Measurements from ENCODE around the gene PAQR9.

PAQR9 gene

DNA sequence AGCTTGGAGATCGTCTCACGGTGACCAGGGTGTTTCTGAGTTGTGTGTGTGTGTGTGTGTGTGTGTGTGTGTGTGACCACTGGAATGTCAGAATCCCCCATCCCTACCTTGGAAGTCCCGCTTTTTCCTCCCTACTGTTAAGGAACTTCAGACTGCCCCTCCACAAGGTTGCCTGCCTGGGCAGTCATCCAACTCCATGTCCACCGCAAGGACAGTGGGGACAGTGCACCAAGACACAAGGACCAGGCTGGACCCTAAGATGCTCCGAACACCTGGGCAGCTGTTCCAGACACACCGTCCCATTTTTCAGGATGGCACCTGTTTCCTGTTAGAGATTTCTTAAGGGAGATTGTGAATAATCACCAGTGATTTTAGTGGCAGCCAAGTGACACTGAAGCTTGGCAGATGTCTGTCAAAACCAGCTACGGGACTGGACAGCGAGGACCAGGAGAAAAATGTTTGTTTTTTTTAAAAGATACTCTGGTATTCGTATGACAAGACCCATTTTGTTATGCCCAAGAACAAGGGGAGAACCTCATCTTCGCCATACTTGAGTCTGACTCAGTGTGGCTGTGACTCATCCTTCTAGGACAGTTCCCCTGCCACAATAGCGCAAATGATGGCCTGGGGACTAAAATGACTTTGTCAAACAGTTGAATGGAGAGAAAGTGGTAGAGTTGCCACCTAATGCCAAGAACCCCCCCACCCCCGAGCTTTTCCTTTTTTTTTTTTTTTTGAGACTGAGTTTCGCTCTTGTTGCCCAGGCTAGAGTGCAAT, 15.5 kb downstream of the PAQR9 start:
- no peak for DNase-seq

DNA sequence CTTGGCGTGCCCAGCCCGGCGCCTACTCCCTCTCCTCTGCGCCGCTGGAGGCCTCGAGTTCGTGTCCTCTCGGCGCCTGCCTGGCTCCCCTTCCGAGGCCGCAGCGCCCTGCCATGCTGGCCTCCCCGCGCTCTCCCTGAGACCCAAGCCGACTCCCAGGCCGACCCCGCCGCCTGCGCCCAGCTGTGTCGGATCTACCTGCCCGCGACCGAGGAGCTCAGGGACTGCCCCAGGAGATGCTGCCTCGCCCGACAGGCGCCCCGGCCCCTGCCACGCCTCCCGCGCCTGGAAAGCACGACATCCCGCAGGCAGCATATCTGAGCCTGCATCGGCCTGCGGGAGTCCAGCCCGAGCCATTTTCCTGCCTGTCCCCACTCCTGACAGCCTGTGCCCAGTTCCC, 16.1 kb downstream of the PAQR9 start:
- DNase-seq, result no peak

DNA sequence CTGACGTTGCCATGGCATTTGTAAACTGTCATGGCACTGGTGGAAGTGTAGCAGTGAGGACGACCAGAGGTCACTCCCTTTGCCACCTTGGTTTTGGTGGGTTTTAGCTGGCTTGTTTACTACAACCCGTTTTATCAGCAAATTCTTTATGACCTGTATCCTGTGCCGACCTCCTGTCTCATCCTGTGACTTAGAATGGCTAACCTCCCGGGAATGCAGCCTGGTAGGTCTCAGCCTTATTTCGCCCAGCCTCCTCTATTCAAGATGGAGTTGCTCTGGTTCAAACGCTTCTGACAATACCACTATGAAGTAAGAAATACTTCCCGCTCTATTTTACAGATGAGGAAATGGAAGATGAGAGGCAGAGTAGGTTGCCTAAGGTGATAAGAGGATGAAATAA, 16.6 kb downstream of the PAQR9 start:
- no peak for DNase-seq

DNA sequence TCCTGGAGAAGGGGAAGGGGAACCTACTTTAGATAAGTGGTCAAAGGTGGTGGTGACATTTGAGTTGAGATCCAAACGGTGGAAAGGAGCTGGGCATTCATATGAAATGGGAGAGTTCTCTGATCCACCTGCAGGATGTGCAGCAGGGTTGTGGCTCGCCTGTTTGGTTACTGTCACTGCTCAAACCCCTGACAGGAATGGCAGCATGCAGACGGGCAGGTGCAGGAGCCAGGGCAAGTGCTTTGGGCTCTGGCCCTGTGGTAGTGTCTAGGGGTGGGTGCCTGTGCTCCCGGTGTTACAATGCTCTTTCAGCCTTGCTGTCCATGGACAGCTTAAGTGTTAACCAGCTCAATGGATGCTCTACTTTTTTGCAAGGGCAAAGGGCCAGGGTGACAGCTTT, 18.5 kb downstream of the PAQR9 start:
- no peak for DNase-seq

DNA sequence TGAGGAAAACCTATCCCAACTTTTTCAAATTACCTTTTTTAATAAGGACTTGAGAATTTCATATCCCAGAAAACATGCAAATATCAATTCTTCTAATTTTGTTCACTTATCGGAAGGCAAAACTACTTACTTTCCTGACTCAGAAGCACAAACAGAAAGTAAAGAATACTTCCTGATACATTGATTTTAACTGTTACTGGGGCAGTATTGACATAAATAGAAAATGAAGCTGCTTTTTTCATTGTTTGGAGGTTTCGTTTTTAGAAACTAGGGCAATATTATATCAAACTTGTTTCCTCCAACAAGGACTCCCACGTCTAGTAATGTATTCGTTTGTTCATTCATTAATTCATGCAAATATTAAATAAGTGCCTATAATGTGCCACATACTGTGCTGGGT, 19.1 kb downstream of the PAQR9 start:
- no peak for DNase-seq

DNA sequence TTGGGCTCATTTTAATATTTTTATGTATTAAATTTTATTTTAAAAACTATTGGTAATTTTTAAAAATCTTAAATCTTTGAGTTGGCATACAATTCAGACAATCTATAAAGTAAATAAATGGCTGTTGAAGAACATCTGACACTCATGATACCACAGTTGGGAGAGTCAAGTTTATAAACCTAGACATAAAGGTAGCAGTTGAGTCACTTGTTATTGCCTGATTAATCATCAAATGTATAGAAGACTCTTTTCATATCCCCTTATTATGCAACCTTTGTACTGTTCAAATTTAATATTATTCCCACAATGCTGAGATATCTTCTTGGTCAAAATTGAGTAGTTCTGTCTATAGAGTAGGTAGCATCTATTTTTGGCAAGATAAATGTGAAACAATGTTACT, 19.6 kb downstream of the PAQR9 start:
- no peak for DNase-seq

DNA sequence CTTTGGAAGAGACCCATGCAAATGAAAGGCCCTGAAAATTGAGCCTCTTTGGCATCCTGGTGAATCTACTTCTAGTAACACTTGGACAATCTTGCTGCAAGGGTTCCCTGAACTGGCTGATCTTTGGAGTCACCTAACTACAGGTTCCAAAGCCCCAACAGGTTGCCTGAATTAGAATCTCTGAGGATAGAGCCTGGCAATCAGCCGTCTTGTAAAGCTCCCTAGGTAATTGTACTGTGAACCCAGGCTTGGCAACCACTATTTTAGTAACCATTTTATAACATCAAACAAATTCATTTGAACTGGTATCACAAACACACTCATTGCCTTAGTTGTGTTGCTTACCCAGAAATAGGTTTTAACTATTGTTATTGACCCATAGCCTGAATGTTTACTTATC, 20.1 kb downstream of the PAQR9 start:
- no peak for DNase-seq

DNA sequence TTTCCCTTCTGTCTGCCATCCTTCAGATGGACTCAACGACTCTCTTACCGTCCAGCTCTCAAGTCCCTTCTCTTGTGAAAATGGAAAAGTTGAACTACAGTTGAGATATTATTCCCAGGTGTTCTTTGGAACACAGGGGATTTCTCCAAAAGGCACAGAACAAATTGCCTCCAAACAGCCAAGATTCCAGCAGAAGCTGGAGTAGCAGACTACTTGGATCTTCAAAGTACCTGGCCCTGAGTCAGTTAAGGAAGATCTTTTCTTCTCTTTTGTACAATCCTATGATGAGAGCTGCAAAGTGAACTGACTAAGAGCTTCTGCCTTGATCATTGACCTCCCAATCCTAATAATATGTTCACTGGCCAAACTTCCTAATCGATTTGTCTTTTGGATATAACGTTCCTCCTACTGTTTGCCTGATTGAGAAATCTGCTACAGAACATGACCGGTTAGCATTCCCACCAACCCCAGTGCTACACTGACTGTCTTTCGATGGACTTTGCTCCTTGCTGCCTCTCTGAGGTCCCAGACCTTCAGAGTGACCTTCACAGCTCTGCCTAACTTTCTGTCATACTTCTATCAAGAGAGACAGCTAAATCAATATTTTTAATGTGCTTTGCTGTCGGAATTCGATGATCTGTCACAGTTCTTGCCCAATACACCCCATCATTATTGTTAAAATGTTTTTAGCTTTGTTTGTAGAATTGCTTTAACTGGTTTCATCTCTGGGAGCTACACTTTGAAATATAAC, 21.9 kb downstream of the PAQR9 start:
- DNase-seq, result no peak

DNA sequence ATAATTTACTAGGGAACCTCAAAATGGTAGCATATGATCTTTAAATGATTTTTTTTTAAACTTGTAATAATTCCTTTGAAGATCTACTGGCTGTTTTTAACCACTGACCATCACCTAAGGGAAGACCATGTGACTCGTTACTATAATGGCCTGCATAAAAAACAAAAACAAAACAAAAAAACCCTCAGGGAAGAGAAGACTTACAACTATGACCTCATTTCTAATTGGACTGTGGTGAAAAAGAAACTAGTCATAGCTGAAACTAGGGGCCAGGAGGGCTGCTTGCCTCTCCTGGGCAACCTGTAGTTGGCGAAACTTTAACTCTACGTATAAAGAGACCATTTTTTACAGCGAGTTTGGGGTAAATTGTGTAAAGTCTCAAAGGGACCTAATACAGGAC, 23.0 kb downstream of the PAQR9 start:
- no peak for DNase-seq

DNA sequence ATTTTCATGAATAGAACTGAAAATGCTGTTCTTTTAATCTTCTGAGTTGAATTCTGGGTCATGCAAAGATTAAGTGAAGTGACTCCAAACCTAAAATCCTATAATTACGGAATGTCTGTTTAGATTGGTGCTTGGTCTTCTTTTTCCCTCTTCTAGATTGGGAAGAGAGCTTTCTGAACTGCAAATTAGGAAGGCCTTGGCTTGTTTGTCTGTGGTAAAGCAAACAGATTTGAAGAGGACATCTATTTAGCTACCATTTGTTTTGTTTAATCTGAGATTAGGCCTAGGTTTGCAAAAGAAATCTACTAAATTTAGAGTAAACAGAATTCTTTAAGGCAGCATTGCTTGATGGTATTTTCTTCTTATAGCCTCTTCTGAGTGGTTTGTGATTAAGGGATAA, 23.5 kb downstream of the PAQR9 start:
- DNase-seq, result no peak

DNA sequence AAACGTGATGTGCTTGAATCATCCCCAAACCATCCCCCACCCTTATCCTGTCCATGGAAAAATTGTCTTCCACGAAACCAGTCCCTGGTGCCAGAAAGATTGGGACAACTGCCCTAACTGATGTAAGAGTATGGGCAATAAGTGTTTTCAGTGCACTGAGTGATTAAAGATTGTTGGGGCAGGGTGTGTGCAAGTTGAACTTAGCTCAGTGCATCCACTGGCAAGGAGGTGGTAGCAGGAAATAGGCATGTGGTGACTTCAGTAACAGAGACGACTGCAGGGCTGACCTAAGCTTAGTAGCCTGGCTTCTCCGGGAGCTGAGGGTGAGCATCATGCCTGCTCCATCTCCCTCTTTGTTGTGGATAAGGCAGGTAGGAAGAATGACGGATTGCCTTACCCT, 27.5 kb downstream of the PAQR9 start:
- DNase-seq, result no peak

DNA sequence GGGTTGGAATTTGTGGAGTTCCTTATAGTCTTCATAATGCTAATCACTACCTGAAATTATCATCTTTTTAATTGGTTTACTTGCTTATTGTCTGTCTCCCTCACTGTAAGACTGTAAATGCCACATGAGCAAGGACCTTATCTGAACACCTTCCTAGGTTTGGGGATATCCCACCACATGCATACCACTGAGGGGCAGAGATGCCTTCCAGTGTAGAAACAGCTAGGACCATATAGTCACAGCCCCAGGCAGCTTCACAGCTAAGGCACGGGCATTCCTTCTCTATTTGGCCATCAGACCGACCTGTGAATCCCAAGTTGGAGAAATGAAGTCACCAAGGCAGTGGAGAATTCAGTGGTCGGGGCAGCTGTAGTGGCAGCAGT, 28.6 kb downstream of the PAQR9 start:
- no peak for DNase-seq

DNA sequence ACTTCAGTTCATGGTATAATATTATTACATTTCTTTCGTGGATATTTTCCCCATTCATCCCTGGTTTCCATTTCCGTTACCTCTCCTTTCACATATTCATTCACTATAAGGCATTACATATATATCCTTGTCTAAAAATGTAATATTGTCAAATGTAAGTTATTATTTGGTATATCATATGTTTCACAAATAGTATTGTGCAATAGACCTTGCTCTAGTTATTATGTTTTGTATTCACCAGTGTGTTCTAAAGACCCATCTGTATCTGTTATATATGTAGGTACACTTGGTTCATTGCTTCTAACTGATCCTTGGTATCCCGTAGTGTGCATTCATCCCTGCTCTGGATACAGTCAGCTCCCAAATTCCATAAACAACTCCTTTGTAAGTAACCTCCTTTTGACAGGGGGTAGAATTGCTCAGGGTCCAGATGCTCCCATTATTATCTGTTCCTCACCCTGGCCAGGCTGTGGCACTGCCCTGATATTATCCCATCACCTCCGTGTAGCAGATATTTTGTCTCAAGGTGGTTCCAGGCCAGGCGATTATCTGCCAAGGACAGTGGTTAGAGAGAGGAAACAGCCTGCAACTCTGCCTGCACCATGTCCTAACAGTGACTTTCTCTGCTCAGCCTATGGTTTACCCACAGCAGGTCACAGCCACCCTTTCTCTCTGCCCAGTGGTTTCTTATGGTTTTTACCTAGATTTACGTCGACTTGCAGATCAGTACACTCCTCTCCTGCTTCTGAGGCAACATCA, 29.2 kb downstream of the PAQR9 start:
- DNase-seq, result no peak

DNA sequence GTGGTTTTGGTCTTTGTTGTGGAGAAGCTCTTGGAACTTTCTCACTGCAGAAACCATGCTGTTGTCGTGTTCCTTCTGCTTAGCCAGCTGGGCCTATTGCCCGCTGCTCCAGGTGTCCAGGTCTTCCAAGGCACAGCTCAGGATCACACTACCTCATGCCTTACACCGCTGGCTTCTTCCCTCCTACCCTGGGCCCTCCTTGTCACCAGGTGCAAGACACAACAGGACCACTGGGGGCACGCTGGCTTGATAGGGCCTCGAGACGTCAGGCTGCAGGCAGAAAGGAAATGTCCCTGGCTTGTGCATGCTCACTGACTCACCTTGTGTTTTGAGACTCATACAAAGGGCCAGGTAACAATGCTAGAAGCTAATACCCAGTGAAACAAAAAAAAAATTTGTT, 32.3 kb downstream of the PAQR9 start:
- no peak for DNase-seq

DNA sequence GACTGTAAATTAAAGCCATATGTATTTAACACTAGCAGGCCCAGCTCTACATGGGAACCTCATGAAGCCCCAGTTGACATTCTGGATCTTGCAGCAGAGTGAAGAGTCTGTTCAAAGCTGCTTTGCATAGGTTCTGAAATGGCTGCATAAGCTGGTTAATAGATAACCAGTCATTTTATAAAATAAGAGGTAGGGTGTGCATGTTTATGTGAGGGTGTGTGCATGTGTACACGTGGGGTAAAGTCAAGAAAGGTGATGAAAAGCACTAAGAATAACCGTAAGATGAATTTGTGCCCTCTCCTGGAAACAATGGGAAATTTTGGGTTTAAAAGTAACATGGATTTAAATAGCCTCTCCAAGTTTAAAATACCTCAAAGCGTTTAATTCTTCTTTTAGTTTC, 33.0 kb downstream of the PAQR9 start:
- no peak for DNase-seq

DNA sequence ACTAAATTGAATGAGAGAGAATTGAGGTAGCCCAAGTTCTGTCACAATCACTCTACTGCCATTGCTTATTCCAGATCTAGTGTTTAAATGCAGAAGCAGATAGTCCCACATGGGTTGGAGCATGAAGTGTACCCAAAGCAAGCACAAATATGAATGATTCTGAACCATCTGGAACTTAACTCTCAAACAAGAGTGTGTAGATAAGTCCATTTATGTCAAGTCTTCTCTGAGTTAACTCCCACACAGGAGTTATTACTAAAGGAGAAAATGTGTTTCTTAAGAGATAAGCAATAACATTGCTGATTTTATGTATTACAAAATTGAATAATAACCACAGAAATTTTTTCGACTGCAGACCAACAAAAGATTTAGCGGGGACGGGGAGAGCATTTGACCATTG, 33.6 kb downstream of the PAQR9 start:
- DNase-seq, result no peak

DNA sequence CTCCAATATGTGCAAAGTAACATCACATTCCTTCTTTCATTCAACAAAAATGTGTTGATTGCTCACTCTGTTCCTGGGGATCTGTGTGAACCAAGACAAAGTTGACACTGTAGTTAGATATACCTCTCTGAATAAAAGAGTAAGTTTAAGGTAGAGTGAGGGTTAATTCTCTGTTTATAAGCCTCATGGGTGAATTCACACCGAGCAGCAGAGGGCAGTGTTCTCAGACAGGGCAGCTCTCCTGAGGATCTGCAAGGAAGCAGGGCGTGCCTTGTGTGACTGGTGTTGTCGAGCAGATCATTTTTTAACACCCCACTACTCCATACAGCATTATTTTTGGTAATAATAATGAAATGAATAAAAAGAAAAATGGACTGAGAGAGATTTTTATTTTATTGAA, 34.4 kb downstream of the PAQR9 start:
- no peak for DNase-seq

DNA sequence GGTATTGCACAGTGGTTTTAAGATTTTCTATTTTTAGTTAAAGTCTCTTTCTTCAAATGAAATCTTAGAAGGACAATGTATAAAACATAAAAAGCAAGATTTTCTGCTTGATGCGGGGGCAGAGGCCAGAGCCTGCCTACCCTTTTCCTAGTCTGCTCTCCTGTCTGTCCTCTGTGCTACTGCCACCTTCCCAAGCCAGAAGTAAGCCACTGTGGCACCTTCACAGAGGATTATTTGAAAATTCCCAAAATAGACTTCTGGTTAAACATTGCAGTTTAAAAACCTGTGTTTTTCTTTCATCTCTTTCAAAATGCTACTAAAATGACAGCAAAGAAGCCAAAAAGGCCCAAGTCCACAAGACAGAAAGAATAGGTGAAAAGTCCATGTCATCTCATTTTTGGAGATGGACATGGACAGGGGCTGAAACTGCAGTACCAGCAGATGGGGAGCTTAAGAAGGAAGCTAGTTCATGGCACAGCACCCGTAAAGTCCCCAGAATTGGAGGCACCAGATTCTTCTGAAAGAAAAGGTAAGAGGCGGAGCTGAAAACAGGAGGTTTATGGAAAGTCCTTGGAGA, 37.0 kb downstream of the PAQR9 start:
- DNase-seq, result no peak

DNA sequence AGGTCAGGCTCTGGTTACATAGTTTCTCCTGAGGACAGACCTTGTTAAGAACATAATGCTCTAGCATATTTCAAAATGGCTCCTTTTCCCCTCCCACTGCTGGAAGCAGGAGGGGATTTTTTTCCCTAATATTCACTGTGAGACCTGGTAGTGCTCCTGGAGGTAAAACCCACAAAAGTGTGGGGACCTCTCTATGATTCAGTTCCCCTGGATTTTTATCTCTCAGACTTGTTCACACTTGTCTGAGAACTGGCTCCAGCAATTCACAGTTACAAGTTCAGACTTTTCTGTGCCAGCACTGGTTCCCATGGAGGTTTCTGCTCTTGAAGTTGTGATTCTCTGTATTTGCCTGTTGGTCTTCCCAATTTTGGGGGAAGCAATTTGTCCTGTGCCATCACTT, 38.3 kb downstream of the PAQR9 start:
- no peak for DNase-seq

DNA sequence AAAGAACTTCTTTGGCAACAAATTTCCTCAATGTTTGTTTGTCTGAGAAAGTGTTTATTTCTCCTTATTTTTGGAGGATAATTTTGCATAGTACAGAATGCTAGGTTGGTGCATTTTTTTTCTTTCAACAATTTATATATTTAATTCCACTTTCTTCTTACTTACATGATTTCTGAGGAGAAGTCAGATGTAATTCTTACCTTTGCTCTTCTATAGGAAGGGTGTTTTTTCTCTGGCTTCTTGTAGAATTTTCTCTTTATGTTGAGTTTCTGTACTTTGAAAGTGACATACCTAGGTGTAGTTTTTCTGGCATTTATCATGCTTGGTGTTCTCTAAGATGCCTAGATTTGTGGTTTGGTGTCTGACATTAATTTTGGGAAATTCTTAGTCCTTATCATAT, 39.8 kb downstream of the PAQR9 start:
- DNase-seq, result no peak

DNA sequence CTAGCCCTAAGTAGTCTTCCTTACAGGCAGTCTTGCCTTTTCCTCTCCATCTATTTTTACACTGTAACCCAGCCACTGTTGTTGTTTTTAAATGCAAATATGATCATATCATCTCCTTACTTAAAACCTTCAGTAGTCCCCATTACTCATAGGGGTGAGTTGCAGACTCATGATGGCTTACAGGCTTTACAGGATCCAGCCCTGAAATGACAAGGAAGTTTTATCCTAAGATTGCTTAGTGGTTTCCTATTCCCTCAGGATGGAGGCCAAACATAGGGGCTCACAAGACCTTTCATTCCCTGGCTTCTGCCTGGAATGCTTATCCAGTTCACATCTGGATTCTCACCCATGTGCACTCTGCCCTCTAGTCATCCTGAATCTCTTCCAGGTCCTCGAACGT, 46.9 kb downstream of the PAQR9 start:
- DNase-seq, result no peak

DNA sequence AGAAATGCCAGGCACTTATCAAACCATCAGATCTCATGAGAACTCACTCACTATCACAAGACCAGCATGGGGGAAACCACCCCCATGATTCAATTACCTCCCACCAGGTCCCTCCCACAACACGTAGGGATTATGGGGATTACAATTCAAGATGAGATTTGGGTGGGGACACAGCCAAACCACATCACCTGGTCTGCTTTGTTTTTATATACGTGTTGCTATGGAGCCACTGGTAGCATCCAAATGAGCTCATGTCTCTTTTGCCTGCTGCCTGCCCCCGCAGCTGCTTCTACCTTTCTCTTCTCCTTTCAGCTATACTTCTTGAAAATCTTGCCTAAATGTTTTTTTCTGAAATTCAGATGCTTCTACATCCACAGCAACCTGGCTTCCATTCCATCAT, 47.8 kb downstream of the PAQR9 start:
- DNase-seq, result no peak

DNA sequence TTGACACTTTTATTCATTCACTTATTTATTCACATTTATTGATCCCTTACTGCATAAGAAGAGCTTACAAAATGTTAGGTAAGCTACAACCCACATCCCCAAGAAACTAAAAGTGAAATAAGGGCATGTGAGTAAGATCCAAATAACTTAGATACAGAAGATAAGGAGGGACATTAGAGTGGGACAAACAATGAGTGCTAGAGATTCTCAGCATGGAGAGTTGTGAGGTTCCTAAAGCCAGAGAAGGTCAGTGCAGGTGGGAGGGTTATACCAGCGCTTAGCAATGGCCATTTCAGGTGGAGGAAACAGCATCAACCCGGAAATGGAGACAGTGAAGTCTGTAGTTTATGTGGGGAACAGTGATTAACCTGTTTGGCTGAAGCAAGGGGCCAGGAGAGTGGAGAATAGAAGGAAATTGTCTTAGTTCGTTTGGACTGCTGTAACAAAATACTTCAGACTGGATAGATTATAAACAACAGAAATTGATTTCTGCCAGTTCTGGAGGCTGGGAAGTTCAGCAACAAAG, 49.1 kb downstream of the PAQR9 start:
- no peak for DNase-seq

DNA sequence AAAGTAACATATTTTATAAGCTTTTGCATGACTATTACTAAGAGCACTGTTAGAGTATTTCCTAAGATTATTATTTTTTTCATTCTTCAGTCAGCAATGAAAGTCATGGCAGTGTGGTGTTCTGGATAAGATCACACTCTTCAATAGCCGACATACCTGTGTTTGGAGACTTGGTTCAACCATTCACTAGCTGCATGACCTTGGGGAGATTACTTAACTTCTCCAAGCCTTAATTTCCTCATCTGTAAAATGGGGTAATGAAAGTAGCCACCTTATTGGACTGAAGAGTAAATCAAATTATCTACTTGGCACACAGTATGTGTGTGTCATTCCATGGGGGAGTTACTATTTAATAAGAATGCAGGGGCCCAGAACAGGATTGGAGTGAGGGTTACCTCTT, 50.0 kb downstream of the PAQR9 start:
- no peak for DNase-seq

Measured in NCI-H345 (cell line).